Measurements from ENCODE around the gene ATP13A4. TPM values are rescaled to one million over a fixed set of nuclear protein-coding genes. Genes with fewer than 3 reads are reported as not detected.

ATP13A4 gene
- total and polyA plus RNA-seq, 2 of the 4 experiments (the other 2 are of a cell fraction): under 0.01 TPM; not detected in 1

- Histone ChIP-seq H2BK15ac (ENCODE audit: low read depth, low read length) (no peak overlapping the region), H3K9me3 (ENCODE audit: control insufficient read depth, insufficient read depth, low read length) (no peaks in the 10 kb centered on the region), H2BK5ac (ENCODE audit: low read depth, low read length, poor library complexity, severe bottlenecking) (no peak overlapping the region), H3K27ac (ENCODE audit: insufficient read depth, low read length) (no peak overlapping the region), H3K4ac (ENCODE audit: low read depth, low read length) (no peak overlapping the region), H2BK20ac (ENCODE audit: low read depth, low read length) (no peak overlapping the region), H3K4me2 (ENCODE audit: low read depth, low read length) (no peak overlapping the region), H3K23ac (ENCODE audit: low read depth, low read length) (no peak overlapping the region), H4K8ac (ENCODE audit: low read depth in 2 of 2, low read length in 2 of 2) (no peak overlapping the region), H2AFZ (replicated peaks; ENCODE audit: low read length, poor library complexity) (no peak overlapping the region), H3K9ac (ENCODE audit: low read depth, low read length) (no peak overlapping the region), H2AK5ac (ENCODE audit: low read depth, low read length) (no peak overlapping the region), H2BK120ac (ENCODE audit: low read depth, low read length) (no peak overlapping the region), H3K9me1 (ENCODE audit: insufficient read depth, low read length) (0 out of 2 replicates have a peak, but pooled peaks cover 3% of the 10 kb centered on the region), H3K18ac (ENCODE audit: low read depth, low read length) (no peak overlapping the region), H3K14ac (replicated peaks; ENCODE audit: low read depth, low read length) (no peak overlapping the region), H3K27me3 (ENCODE audit: control insufficient read depth, insufficient read depth, low read length) (no peaks in the 10 kb centered on the region), H2AK9ac (replicated peaks; ENCODE audit: low read depth, low read length, poor library complexity) (no peak overlapping the region), H3K4me3 (ENCODE audit: insufficient read depth, low read depth, low read length) (no peak overlapping the region), H3K36me3 (ENCODE audit: control insufficient read depth, insufficient read depth, low read length) (peaks cover 1% of the 10 kb centered on the region), H4K5ac (ENCODE audit: low read depth, low read length) (no peak overlapping the region), H3K56ac (ENCODE audit: extremely low read depth, insufficient read depth, low read length) (no peak overlapping the region), H4K20me1 (ENCODE audit: insufficient read depth, low read length) (peaks cover 10% of the 10 kb centered on the region; the same call in 1 of the 2 replicates), H4K91ac (ENCODE audit: insufficient read depth, low read depth, low read length) (no peak overlapping the region), H3K79me1 (ENCODE audit: low read depth in 1 of 2, low read length in 2 of 2) (peaks cover 14 to 35% of the 10 kb centered on the region in 2 experiments), H3K4me1 (ENCODE audit: control insufficient read depth, insufficient read depth, low read length) (no peaks in the 10 kb centered on the region)
- whole genome bisulfite sequencing, 2 experiments (ENCODE audit: extremely low coverage in 2 of 2, insufficient read length in 1 of 2): no CpG with 5 or more reads among the region's 5 CpGs
- TF ChIP-seq, protein P1, sequence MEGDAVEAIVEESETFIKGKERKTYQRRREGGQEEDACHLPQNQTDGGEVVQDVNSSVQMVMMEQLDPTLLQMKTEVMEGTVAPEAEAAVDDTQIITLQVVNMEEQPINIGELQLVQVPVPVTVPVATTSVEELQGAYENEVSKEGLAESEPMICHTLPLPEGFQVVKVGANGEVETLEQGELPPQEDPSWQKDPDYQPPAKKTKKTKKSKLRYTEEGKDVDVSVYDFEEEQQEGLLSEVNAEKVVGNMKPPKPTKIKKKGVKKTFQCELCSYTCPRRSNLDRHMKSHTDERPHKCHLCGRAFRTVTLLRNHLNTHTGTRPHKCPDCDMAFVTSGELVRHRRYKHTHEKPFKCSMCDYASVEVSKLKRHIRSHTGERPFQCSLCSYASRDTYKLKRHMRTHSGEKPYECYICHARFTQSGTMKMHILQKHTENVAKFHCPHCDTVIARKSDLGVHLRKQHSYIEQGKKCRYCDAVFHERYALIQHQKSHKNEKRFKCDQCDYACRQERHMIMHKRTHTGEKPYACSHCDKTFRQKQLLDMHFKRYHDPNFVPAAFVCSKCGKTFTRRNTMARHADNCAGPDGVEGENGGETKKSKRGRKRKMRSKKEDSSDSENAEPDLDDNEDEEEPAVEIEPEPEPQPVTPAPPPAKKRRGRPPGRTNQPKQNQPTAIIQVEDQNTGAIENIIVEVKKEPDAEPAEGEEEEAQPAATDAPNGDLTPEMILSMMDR (conservative IDR thresholded peaks at IDR 0.05; ENCODE audit: low read depth, low read length): no peak
- TF ChIP-seq CEBPB (IDR thresholded peaks at IDR 0.05; ENCODE audit: low read depth, low read length) (no peak), POLR2A (IDR thresholded peaks at IDR 0.05; ENCODE audit: low read depth, low read length) (no peak), NFE2L2 (IDR thresholded peaks at IDR 0.05; ENCODE audit: low read depth, low read length) (no peak), RAD21 (IDR thresholded peaks at IDR 0.05; ENCODE audit: low read length) (no peak), RFX5 (IDR thresholded peaks at IDR 0.05; ENCODE audit: low read depth, low read length) (no peak), ELK1 (IDR thresholded peaks at IDR 0.05; ENCODE audit: borderline replicate concordance, low read depth, low read length) (no peak), MAFK (IDR thresholded peaks at IDR 0.05; ENCODE audit: low read depth, low read length) (no peak), CHD1 (IDR thresholded peaks at IDR 0.05; ENCODE audit: low read depth, low read length) (no peak), SMC3 (IDR thresholded peaks at IDR 0.05; ENCODE audit: low read depth, low read length) (no peak), BHLHE40 (IDR thresholded peaks at IDR 0.05; ENCODE audit: low read depth, low read length) (no peak)
- in situ Hi-C loops (cut with MboI; ENCODE audit: low sequenced_read_pairs) (no loop called here), dilution Hi-C loops (cut with HindIII; ENCODE audit: low sequenced_read_pairs, unreplicated experiment) (no loop called here), intact Hi-C loops (cut with micrococcal nuclease) (no loop called here)
- POLR2A ChIA-PET (ENCODE audit: unreplicated experiment): no interaction called here
- CTCF ChIA-PET: no interaction called here
- no peak for DNase-seq
- no TSS peak for BruUV-seq (replicated peaks)
- no peak for ATAC-seq (ENCODE audit: low read depth)
These were observed 41.3 kb upstream of the ATP13A4 start for GRCh38 chr3:193595939-193596487.

All from IMR-90 (cell line).